Activated naive CD8-positive, alpha-beta T cell treated with anti-CD3 and anti-CD28 coated beads for 36 hours (primary cell): ENCODE measurements around the gene RACK1. TPM values are rescaled to one million over a fixed set of nuclear protein-coding genes. Genes with fewer than 3 reads are reported as not detected.

Experiments
- DNase-seq: peaks from one replicate; pipeline ENCODE4 v3.0.0; 2021
- H3K27ac Mint-ChIP-seq: one replicate; pipeline ENCODE4 v1.8.0; 2022; ENCODE audit warnings: mild to moderate bottlenecking, moderate library complexity, mixed read lengths
- H3K27me3 Mint-ChIP-seq: one replicate; pipeline ENCODE4 v1.8.0; 2022; ENCODE audit warnings: mild to moderate bottlenecking, mixed read lengths
- H3K36me3 Mint-ChIP-seq: one replicate; pipeline ENCODE4 v1.8.0; 2021; ENCODE audit warnings: mild to moderate bottlenecking, mixed read lengths
- H3K4me1 Mint-ChIP-seq: one replicate; pipeline ENCODE4 v1.8.0; 2021; ENCODE audit warnings: mixed read lengths
- H3K4me3 Mint-ChIP-seq: one replicate; pipeline ENCODE4 v1.8.0; 2022; ENCODE audit warnings: mild to moderate bottlenecking, moderate library complexity, mixed read lengths
- H3K9me3 Mint-ChIP-seq: one replicate; pipeline ENCODE4 v1.8.0; 2022; ENCODE audit warnings: mixed read lengths
- total RNA-seq, 2 experiments: library from RNA; stranded (reverse); gene quantifications; one replicate each; pipeline ENCODE4 v1.2.3, GENCODE V29; 2021

The RACK1 gene
- total RNA-seq, 2 experiments from 2014 or later, result 2,517 to 2,594 TPM

GRCh38 chr5:181242031-181242451, 1.7 kb downstream of the RACK1 start:
- H3K9me3 Mint-ChIP-seq, result no peaks in the 10 kb centered on the region
- H3K36me3 Mint-ChIP-seq, result peaks cover 67% of the 10 kb centered on the region
- peaks cover 48% of the 10 kb centered on the region for H3K4me1 Mint-ChIP-seq
- peaks cover 17% of the 10 kb centered on the region for H3K27me3 Mint-ChIP-seq
- H3K4me3 Mint-ChIP-seq, result peak overlapping the region; percentile 99
- no peak for DNase-seq
- H3K27ac Mint-ChIP-seq, result peak overlapping the region; percentile 99

GRCh38 chr5:181241393-181241975, 2.2 kb downstream of the RACK1 start:
- H3K4me1 Mint-ChIP-seq, result peaks cover 50% of the 10 kb centered on the region

DNA sequence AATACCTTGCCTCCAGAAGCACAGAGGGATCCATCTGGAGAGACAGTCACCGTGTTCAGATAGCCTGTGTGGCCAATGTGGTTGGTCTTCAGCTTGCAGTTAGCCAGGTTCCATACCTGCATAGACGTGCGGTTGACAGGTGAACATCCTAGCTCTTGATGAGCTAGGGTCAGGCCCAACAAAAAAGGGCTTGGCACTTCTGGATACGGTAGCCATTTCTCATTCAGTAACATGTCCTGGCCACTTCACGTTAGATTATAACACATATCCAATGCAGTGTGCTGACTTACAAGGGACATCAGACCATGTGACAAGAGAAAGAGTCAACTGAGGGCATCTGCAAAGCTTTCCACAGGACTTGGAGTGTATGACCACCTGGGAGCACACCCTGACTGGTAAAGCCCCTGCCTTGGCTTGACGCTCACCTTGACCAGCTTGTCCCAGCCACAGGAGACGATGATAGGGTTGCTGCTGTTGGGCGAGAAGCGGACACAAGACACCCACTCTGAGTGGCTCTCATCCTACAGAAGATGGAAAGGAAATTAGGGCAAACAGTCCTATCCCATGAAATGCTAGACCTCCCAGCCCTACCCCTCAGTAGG, 4.5 kb downstream of the RACK1 start:
- Mint-ChIP-seq H3K9me3 (no peaks in the 10 kb centered on the region), H3K4me1 (peaks cover 42% of the 10 kb centered on the region), H3K36me3 (peaks cover 83% of the 10 kb centered on the region), H3K27ac (peak overlapping the region; percentile 80), H3K27me3 (peaks cover 17% of the 10 kb centered on the region), H3K4me3 (peak overlapping the region; percentile 68)
- DNase-seq, result no peak

More at GRCh38 chr5:181241393-181241975, 2.2 kb downstream of the RACK1 start:
- Mint-ChIP-seq H3K4me3 (peak overlapping the region; percentile 99), H3K27ac (peak overlapping the region; percentile 99), H3K36me3 (peaks cover 71% of the 10 kb centered on the region), H3K27me3 (peaks cover 17% of the 10 kb centered on the region), H3K9me3 (no peaks in the 10 kb centered on the region)
- DNase-seq, result peak; percentile 60

DNA sequence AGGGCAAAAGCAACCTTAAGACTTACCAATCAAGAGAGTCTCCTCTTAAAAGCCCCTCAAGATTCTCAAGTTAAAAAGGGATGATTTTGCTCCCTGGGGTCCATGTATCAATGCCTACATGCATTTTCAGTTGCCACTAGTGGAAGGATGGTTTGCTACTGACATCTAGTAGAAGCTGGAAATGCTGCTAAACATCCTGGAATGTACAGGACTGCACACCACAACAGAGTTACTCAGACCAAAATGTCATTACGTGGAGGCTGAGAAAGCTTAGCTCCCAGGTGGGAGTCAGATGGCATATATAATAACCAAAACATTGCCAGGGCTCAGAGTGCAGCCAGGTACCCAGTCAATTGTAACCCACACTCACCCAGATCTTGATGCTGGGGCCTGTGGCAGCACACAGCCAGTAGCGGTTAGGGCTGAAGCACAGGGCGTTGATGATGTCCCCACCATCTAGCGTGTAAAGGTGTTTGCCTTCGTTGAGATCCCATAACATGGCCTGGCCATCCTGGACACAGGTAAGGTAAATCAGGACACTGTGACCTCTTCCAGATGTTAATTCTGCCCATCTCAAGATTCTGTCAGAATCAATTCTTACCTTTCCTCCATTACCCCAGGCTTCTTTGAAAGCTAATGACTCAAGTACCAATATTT, 5.8 kb downstream of the RACK1 start:
- peaks cover 42% of the 10 kb centered on the region for H3K4me1 Mint-ChIP-seq
- H3K9me3 Mint-ChIP-seq, result no peaks in the 10 kb centered on the region
- H3K36me3 Mint-ChIP-seq, result peaks cover 72% of the 10 kb centered on the region
- H3K4me3 Mint-ChIP-seq, result peak overlapping the region; percentile 47
- peaks cover 17% of the 10 kb centered on the region for H3K27me3 Mint-ChIP-seq
- H3K27ac Mint-ChIP-seq, result peak overlapping the region; percentile 80
- no peak for DNase-seq

- Mint-ChIP-seq H3K36me3 (peaks cover 64% of the 10 kb centered on the region), H3K4me1 (peaks cover 42% of the 10 kb centered on the region), H3K4me3 (no peak overlapping the region), H3K9me3 (no peaks in the 10 kb centered on the region), H3K27me3 (peaks cover 17% of the 10 kb centered on the region), H3K27ac (peak overlapping the region; percentile 77)
- no peak for DNase-seq
Observed at GRCh38 chr5:181236954-181237641, 6.6 kb downstream of the RACK1 start.

DNA sequence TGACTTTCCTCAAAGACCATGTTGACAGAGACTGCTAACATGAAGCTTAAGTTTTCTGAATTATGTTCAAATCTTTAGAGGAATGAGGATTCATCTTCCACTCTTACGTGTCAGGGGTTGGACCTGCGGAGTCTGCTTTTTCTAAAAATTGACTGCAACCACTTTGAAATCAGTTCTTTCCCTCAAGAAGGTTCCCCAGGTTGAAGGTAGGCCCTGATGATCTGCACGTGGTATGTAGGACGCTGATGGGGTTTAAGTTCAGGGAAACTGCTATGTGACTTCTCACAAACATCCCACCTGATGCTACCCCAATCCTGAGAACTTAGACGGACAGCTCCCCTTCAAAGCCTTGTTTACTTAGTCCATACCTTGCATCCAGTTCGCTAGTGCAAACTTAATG, 7.2 kb downstream of the RACK1 start:
- peak overlapping the region; percentile 77 for H3K27ac Mint-ChIP-seq
- H3K4me3 Mint-ChIP-seq, result no peak overlapping the region

GRCh38 chr5:181235689-181236366, 7.9 kb downstream of the RACK1 start:
- H3K36me3 Mint-ChIP-seq, result peaks cover 51% of the 10 kb centered on the region
- peak overlapping the region; percentile 11 for H3K4me3 Mint-ChIP-seq
- peaks cover 33% of the 10 kb centered on the region for H3K4me1 Mint-ChIP-seq
- peaks cover 7% of the 10 kb centered on the region for H3K27me3 Mint-ChIP-seq
- no peak for DNase-seq
- no peaks in the 10 kb centered on the region for H3K9me3 Mint-ChIP-seq
- peak overlapping the region; percentile 77 for H3K27ac Mint-ChIP-seq

More for the DNA sequence above, 7.2 kb downstream of the RACK1 start:
- Mint-ChIP-seq H3K36me3 (peaks cover 58% of the 10 kb centered on the region), H3K27me3 (peaks cover 10% of the 10 kb centered on the region), H3K4me1 (peaks cover 37% of the 10 kb centered on the region), H3K9me3 (no peaks in the 10 kb centered on the region)
- DNase-seq, result no peak

DNA sequence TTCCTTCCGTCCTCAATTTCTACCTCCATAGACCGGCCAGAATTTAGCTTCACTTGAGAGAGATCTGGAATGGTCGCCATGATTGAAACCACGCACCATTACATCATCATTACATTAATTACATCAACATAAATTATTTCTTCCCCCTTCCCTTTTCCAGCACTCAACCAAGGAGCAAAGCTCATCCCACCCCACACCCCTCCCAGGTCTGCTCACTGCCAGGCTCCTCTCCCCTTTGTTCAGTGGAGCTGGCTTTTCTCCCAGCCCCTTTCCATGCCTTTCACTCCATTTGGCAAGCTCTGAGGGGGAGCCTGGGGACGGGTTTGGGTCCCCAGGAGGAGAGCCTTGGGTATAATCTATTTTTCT, 8.4 kb downstream of the RACK1 start:
- H3K27ac Mint-ChIP-seq, result peak overlapping the region; percentile 77
- H3K36me3 Mint-ChIP-seq, result peaks cover 46% of the 10 kb centered on the region
- peaks cover 7% of the 10 kb centered on the region for H3K27me3 Mint-ChIP-seq
- H3K4me1 Mint-ChIP-seq, result peaks cover 36% of the 10 kb centered on the region
- DNase-seq, result no peak
- H3K4me3 Mint-ChIP-seq, result peak overlapping the region; percentile 11
- no peaks in the 10 kb centered on the region for H3K9me3 Mint-ChIP-seq

- Mint-ChIP-seq H3K4me1 (peaks cover 40% of the 10 kb centered on the region), H3K27me3 (peaks cover 7% of the 10 kb centered on the region), H3K4me3 (peak overlapping the region; percentile 33), H3K27ac (peak overlapping the region; percentile 77), H3K36me3 (peaks cover 43% of the 10 kb centered on the region), H3K9me3 (no peaks in the 10 kb centered on the region)
- no peak for DNase-seq
Observed at GRCh38 chr5:181234455-181235306, 9.0 kb downstream of the RACK1 start.

DNA sequence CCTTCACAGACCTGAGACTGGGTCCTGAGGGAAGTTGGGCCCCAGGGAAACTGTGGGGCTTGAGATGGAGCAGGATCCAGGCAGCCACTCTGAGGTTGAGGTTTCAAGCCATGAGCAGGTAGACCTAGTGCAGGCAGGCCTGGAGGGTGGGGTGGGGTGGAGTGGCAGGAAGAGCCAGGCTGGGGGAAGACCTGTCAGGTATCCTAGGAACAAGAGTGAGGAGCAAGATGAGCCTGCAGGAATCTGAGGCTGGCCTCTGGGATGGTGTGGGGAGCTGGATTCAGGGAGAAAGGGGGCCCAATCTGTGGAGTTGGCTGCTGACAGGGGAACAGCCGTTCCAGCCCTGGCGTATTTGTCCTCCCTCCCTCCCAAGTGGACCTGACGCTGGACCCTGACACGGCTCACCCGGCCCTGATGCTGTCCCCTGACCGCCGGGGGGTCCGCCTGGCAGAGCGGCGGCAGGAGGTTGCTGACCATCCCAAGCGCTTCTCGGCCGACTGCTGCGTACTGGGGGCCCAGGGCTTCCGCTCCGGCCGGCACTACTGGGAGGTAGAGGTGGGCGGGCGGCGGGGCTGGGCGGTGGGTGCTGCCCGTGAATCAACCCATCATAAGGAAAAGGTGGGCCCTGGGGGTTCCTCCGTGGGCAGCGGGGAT, 9.8 kb downstream of the RACK1 start:
- Mint-ChIP-seq H3K36me3 (peaks cover 41% of the 10 kb centered on the region), H3K4me1 (peaks cover 42% of the 10 kb centered on the region), H3K27ac (no peak overlapping the region), H3K4me3 (no peak overlapping the region), H3K27me3 (peaks cover 7% of the 10 kb centered on the region), H3K9me3 (no peaks in the 10 kb centered on the region)
- no peak for DNase-seq

DNA sequence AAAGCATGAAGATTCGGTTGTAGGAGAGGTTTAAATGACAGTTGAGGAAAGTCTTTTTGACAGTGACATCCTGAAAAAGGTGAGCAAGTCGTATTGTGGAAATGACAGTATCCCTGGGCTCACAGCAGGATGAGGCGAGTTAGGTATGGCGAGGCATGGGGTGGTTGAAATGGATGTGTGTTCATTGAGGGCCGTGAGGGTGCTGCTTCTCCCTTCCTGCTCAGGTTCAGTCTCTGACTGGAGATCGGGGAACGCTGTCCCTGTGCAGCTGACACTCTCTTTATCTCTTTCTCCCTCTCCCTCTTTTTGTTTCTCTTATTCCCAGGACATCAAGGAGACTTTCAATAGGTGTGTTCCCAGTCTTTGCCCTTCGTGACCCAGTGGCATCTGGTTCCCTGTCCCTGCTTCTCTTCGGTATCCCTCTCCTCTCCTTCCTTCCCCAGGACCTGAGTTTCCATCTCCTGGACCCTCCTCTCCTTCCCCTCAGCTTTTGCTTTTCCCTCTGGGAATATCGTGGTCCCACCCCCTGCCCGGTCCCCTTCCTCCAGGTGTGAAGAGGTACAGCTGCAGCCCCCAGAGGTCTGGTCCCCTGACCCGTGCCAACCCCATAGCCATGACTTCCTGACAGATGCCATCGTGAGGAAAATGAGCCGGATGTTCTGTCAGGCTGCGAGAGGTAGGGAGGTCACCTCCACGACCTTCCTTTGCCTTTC, 10.5 kb downstream of the RACK1 start:
- DNase-seq, result no peak
- H3K27me3 Mint-ChIP-seq, result peaks cover 4% of the 10 kb centered on the region
- peaks cover 36% of the 10 kb centered on the region for H3K36me3 Mint-ChIP-seq
- peak overlapping the region; percentile 59 for H3K27ac Mint-ChIP-seq
- H3K4me1 Mint-ChIP-seq, result peaks cover 36% of the 10 kb centered on the region
- no peak overlapping the region for H3K4me3 Mint-ChIP-seq
- H3K9me3 Mint-ChIP-seq, result no peaks in the 10 kb centered on the region

- Mint-ChIP-seq H3K4me1 (peaks cover 30% of the 10 kb centered on the region), H3K4me3 (no peak overlapping the region), H3K27me3 (no peaks in the 10 kb centered on the region), H3K36me3 (peaks cover 29% of the 10 kb centered on the region), H3K9me3 (no peaks in the 10 kb centered on the region), H3K27ac (no peak overlapping the region)
- no peak for DNase-seq
Observed at GRCh38 chr5:181232593-181232992, 11.1 kb downstream of the RACK1 start.

DNA sequence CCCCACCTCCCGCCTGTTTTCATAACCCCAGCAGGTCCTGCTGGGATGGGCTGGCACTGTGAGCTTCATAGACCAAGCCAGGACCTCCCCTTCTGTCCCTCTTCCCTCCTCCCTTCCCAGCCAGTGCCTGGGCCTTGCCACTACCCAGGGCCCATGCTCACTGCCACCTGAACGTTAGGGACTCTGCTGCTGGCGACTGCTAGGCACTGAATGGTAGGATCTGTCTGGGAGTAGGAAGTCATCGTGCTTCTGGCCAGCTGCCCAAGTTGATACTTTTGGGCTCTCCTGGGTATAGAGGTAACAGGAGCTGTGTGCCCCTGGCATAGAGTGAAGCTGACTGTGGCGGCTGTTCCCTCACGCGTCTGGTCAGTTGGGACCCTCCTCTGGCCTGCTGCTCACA, 12.3 kb downstream of the RACK1 start:
- Mint-ChIP-seq H3K4me3 (no peak overlapping the region), H3K9me3 (no peaks in the 10 kb centered on the region), H3K36me3 (peaks cover 20% of the 10 kb centered on the region), H3K27ac (no peak overlapping the region), H3K4me1 (peaks cover 25% of the 10 kb centered on the region), H3K27me3 (no peaks in the 10 kb centered on the region)
- no peak for DNase-seq
